Activated gamma-delta T cell (primary cell): Measurements from ENCODE around the gene SLC25A21.

ENCODE experiments used
- DNase-seq: peaks from one replicate; lab custom pipeline; 2025; lab: John Stamatoyannopoulos, UW

Gene SLC25A21

GRCh38 chr14:36649872-36650650 lies 522.3 kb downstream of the SLC25A21 start:
- DNase-seq: no peak

- no peak for DNase-seq
Measured at GRCh38 chr14:36647824-36648753, 524.3 kb downstream of the SLC25A21 start.

- DNase-seq: no peak
Measured at GRCh38 chr14:36647417-36647823, 525.0 kb downstream of the SLC25A21 start.

- no peak for DNase-seq
Measured at GRCh38 chr14:36646664-36647416, 525.6 kb downstream of the SLC25A21 start.

- no peak for DNase-seq
Measured at GRCh38 chr14:36633580-36633979, 538.8 kb downstream of the SLC25A21 start.
